ENCODE measurements around the gene OR1F1.
"Not testable (repeated sequence)": the region's sequence is repeated elsewhere in the genome, so short reads cannot be mapped to it uniquely, and the experiment has no call there.

DNA sequence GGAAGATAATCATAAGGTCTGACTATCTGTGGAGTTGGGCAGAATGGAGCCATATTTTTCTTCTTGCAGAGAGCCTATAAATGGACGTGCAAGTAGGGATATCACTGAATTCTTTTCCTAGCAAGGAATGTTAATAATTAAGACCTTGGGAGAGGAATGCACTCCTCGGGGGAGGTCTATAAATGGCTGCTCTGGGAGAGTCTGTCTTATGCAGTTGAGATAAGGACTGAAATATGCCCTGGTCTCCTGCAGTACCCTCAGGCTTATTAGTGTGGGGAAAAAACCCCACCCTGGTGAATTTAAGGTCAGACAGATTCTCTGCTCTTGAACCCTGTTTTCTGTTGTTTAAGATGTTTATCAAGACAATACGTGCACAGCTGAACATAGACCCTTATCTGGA, 17.9 kb downstream of the OR1F1 start:
- TF ChIP-seq, protein P1, sequence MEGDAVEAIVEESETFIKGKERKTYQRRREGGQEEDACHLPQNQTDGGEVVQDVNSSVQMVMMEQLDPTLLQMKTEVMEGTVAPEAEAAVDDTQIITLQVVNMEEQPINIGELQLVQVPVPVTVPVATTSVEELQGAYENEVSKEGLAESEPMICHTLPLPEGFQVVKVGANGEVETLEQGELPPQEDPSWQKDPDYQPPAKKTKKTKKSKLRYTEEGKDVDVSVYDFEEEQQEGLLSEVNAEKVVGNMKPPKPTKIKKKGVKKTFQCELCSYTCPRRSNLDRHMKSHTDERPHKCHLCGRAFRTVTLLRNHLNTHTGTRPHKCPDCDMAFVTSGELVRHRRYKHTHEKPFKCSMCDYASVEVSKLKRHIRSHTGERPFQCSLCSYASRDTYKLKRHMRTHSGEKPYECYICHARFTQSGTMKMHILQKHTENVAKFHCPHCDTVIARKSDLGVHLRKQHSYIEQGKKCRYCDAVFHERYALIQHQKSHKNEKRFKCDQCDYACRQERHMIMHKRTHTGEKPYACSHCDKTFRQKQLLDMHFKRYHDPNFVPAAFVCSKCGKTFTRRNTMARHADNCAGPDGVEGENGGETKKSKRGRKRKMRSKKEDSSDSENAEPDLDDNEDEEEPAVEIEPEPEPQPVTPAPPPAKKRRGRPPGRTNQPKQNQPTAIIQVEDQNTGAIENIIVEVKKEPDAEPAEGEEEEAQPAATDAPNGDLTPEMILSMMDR (IDR thresholded peaks at IDR 0.05) = not testable (repeated sequence)
- TF ChIP-seq SIN3A (IDR thresholded peaks at IDR 0.05; ENCODE audit: borderline replicate concordance, insufficient read depth, low read depth, low read length); POLR2AphosphoS5 (IDR thresholded peaks at IDR 0.05; ENCODE audit: low read depth, low read length): not testable (repeated sequence)

Measured in Panc1 (cell line).